Subcutaneous adipose tissue (tissue), 4 donors: Measurements from ENCODE around the gene JAZF1. TPM values are rescaled to one million over a fixed set of nuclear protein-coding genes. Genes with fewer than 3 reads are reported as not detected.

Experiments
- total RNA-seq, 4 donors: library from RNA; depleted of rRNA; stranded (reverse); fragments of >200 nt; gene quantifications; one replicate each; pipeline ENCODE4 v1.1.0, GENCODE V29; 2016
- TF ChIP-seq, protein P1 (sequence below): fragments of 450-650 bp; IDR thresholded peaks from one replicate; pipeline ENCODE4 v1.5.1; 2016; ENCODE audit warnings: low read depth, mild to moderate bottlenecking, control low read depth, antibody characterized with exemption, moderate library complexity

JAZF1 gene
- total RNA-seq, 4 donors from 2014 or later = 12.6 to 35.9 (median 23.2) TPM

DNA sequence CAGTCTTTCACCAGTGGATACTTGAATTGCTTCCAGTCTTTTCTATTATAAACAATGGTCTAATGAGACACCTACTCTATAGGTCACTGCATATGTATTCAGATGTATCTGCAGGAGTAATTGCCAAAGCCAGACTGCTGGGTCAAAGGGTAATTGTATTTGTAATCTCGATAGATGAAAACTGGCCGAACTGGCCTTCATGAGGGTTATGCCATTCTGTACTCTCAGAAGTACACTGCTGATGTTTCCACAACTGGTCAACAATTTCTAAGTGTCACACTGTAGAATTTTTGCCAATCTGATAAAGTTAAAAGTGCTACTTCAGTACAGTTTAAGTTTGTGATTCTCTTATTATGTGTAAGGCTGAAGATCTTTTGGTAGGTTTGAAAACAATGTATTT, 64.6 kb downstream of the JAZF1 start:
- TF ChIP-seq, protein P1, sequence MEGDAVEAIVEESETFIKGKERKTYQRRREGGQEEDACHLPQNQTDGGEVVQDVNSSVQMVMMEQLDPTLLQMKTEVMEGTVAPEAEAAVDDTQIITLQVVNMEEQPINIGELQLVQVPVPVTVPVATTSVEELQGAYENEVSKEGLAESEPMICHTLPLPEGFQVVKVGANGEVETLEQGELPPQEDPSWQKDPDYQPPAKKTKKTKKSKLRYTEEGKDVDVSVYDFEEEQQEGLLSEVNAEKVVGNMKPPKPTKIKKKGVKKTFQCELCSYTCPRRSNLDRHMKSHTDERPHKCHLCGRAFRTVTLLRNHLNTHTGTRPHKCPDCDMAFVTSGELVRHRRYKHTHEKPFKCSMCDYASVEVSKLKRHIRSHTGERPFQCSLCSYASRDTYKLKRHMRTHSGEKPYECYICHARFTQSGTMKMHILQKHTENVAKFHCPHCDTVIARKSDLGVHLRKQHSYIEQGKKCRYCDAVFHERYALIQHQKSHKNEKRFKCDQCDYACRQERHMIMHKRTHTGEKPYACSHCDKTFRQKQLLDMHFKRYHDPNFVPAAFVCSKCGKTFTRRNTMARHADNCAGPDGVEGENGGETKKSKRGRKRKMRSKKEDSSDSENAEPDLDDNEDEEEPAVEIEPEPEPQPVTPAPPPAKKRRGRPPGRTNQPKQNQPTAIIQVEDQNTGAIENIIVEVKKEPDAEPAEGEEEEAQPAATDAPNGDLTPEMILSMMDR = no peak

DNA sequence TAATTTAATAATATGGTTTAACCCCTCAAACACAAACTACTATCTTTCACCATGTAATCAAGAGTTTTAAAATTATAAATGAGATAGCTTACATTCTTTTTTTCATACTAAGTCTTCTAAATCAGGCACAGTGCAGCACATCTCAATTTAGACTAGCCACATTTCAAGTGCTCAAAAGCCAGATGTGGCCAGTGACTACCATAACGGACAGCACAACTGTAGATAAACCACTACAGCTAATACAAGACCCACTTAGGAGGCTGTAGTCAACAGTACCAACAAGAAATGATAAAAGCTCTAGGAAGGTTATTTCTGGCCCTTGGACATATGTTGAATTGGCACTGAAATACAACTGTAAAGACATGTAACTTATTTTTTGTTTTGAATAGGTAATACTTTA, 65.3 kb downstream of the JAZF1 start:
- TF ChIP-seq, protein P1 = no peak

DNA sequence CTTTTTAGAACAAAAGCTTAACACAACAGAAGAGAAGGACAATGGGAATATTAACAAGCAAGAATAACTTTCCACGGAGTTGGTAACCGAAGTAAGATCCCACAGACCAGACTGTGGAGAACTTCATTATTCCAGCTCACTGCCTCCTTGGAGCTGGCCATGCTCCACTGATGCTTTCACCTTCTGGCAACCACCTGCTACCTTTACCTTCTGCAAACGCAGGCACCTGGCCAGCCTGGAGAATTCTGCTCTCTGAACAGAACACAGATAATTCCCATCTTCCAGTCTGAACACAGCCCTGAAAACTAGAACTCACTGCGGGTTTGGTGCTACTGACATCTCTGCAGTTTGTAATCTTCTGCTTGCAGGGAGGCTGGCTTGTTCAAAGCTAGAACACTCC, 66.5 kb downstream of the JAZF1 start:
- TF ChIP-seq, protein P1 = no peak

DNA sequence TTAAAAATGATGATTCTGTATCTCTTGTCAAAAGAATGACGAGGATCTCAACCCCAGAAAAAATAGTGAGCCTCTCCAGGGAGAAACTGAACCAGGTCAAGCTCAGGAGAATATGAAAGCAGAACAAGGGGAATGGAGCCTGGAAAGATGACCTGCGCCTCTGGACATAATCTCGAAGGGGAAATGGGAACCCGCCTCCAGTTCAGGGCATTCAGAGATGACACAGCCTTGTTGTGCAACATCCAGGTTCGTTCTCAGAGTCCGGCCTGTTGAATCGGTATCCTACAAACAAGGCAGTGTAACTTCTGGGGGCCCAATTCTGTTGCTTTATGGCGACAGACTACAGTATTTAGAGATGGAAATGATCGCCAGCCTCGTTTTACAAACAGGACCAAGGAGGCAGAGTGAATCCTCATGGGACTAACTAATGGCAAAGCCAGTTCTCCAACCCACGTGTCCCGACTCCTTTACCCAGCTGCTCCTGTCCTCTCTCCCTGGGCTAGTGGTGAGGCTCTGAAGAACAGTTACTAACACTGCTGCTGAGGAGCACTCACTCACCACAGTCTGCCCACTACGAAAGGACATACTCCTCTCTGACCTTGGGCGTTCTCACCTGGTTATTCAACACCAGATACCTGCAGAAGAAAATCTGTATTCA, 67.6 kb downstream of the JAZF1 start:
- TF ChIP-seq, protein P1 = no peak

DNA sequence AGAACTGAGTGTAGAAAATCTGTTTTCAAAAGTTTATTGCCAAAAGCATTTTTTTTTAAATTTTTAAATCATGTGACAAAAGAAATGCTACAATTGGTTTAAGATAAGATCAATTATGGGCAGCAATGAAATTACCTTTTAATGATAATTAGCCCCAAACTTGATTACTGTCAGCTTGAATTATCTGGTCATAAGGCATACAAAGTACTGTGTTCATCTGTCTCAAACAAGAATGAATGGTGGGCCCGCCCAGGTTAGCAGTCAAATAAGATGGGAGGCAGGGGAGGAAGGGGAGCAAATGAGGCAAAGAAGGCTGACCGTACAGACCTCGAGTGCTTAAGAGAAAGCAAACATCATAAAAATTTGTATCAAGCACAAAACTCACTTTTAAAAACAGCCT, 68.1 kb downstream of the JAZF1 start:
- TF ChIP-seq, protein P1 = no peak

DNA sequence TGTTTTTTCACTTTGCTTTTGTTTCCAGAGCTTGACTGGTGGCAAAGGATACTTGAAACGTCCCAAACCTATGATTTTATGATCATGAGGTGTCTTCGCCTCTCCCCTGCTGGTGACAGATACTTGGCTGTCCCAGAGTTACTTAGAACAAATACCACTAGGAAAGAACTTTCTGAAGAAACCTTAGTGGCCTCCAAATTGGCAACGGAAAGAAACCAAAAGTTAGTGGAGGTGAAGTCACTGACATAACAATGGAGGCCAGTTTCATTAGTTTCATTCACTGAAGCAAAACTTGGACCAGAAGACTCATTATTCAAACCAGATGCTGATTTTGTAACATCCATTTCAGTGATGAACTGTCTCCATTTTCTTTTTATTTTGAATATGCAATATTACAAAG, 68.6 kb downstream of the JAZF1 start:
- TF ChIP-seq, protein P1 = no peak

DNA sequence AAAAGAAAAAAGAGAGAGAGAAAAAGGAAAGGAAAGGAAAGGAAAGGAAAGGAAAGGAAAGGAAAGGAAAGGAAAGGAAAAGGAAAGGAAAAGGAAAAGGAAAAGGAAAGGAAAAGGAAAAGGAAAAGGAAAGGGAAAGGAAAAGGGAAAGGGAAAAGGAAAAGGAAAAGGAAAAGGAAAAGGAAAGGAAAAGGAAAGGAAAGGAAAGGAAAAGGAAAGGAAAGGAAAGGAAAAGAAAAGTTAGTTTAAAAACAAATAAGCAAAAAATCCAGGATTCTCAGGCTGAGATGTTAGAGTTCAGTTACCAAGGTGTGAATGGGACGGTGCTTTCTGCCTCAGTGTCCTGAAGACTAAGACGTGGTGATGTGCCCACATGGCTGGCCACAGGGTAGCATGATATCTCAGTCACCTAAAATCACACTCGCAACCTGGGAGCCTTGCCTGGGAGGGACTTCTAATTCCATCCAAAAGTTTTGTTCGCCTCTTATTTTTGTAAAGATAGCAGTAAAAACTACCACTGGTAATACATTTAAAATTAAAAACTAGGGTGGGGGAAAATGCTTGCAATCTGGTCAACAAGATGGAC, 70.1 kb downstream of the JAZF1 start:
- TF ChIP-seq, protein P1 = no peak
